MG63 (cell line): ENCODE data around the gene IFI30. TPM values are rescaled to one million over a fixed set of nuclear protein-coding genes. Genes with fewer than 3 reads are reported as not detected.

Experiments used
- DNase-seq: peaks from one replicate; pipeline ENCODE4 v3.0.0-alpha.2; 2020
- H3K27me3 ChIP-seq: fragments of 250-450 bp; sonication (Bioruptor Pico); 2 replicates; pipeline ENCODE4 v1.5.1; 2020; ENCODE audit warnings: mild to moderate bottlenecking, moderate library complexity
- H3K36me3 ChIP-seq: fragments of 250-450 bp; sonication (Bioruptor Pico); 2 replicates; pipeline ENCODE4 v1.5.1; 2020; ENCODE audit warnings: mild to moderate bottlenecking, moderate library complexity
- H3K4me3 ChIP-seq: fragments of 250-450 bp; sonication (Bioruptor Pico); 2 replicates; pipeline ENCODE4 v1.5.1; 2020; ENCODE audit warnings: mild to moderate bottlenecking, moderate library complexity
- H3K9me3 ChIP-seq: fragments of 250-450 bp; sonication (Bioruptor Pico); 2 replicates; pipeline ENCODE4 v1.5.1; 2020; ENCODE audit warnings: mild to moderate bottlenecking, moderate library complexity
- total RNA-seq: library from RNA; depleted of rRNA; stranded (reverse); fragments of >200 nt; shearing (Covaris generic); gene quantifications from 2 replicates; pipeline ENCODE4 v1.2.3, GENCODE V29; 2014; ENCODE audit warnings: low replicate concordance; rRNA removed

The IFI30 gene
- total RNA-seq = 1.0 TPM in 1 of 2 replicates, not detected in the other

DNA sequence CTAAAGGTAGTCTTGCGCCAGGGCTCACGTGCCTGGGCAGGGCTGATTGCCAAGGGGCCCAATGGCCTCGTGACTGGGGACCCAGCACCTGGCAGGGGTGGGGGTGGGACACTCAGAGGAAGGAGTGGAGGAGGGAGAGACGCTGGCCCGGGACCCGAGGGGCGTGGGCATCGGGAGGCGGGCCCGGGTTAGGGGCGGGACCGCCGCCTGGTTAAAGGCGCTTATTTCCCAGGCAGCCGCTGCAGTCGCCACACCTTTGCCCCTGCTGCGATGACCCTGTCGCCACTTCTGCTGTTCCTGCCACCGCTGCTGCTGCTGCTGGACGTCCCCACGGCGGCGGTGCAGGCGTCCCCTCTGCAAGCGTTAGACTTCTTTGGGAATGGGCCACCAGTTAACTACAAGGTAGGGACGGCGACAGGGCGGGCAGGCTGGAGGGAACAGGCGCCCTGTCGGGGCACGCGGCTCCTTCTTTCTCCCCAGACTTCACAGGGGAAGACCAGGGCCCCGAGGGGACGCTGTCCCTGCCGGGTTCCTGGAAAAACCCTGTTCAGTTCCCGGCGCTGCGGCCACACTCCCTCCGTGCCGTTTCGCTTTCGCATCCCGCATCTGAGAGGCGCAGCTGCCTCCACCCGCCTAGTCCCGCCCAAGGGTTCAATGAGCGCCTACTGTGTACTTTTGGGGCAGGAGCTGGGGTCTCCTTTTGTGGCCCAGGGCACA is at the start of gene IFI30:
Gene IFI30 (plus strand): TSS at position 242 of the 717 bp plus-strand sequence. CDS start 29 bp downstream, at position 271.
- peak; percentile 49 for DNase-seq
- no peaks in the 10 kb centered on the region for H3K9me3 ChIP-seq
- H3K36me3 ChIP-seq = peaks cover 7% of the 10 kb centered on the region
- no peaks in the 10 kb centered on the region for H3K27me3 ChIP-seq
- peak within 1 kb of the TSS; percentile 56 for H3K4me3 ChIP-seq

DNA sequence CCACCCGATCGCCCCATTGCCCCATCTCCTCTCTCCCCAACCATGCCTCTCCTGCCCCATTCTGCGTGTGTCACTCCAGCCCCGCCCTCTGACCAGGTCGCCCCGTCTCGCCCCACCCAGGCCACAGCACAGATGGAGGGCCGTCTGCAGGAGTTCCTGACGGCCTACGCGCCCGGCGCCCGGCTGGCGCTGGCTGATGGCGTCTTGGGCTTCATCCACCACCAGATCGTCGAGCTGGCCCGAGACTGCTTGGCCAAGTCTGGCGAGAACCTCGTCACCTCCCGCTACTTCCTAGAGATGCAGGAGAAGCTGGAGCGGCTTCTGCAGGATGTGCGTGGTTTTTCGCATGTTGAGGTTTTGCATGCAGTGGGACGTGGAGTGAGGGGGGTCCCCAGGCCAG is 49.8 kb upstream of the IFI30 start:
- H3K36me3 ChIP-seq = peaks cover 6% of the 10 kb centered on the region; the same call in 1 of the 2 replicates
- no peak for DNase-seq
- H3K4me3 ChIP-seq = no peak overlapping the region
- no peaks in the 10 kb centered on the region for H3K27me3 ChIP-seq
- no peaks in the 10 kb centered on the region for H3K9me3 ChIP-seq

DNA sequence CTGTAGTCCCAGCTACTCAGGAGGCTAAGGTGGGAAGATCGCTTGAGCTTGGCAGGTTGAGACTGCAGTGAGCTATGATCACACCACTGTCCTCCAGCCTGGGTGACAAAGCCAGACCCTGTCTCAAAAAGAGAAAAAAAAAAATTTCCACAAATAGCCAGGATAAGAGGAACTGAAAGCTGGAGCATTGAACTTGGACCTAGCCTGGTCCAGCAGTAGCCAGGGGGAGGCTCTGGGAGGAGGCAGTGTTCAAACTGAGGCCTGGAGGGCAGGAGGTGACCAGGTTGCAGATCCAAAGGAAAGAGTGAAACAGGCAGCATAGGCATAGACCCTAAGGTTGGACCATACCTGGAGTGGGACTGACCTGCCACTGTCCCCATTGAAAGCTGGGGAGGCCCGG is 47.5 kb upstream of the IFI30 start:
- H3K36me3 ChIP-seq = peaks cover 6% of the 10 kb centered on the region; the same call in 1 of the 2 replicates
- no peaks in the 10 kb centered on the region for H3K27me3 ChIP-seq
- no peaks in the 10 kb centered on the region for H3K9me3 ChIP-seq
- H3K4me3 ChIP-seq = no peak overlapping the region
- no peak for DNase-seq

DNA sequence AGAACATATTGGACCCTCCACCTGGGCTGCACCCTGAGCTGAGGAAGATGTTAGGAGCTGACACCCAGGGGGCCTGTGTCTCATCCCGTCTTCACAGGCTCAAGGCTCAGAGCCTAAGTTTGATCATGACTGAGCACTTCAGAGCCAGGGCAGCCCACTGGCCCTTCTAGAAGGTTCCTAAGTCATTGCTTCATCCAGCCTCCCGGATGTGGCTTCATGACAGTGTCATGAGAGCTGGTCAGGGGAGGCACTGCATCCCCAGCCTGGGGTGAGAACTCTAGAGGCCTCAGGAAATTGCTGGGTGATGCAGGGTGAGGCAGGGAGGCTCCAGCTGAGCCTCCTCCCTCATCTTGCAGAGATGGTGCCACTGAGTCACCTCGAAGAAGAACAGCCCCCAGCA is 45.6 kb upstream of the IFI30 start:
- no peak for DNase-seq
- no peak overlapping the region for H3K4me3 ChIP-seq
- H3K9me3 ChIP-seq = no peaks in the 10 kb centered on the region
- H3K36me3 ChIP-seq = peaks cover 4% of the 10 kb centered on the region
- no peaks in the 10 kb centered on the region for H3K27me3 ChIP-seq

- Histone ChIP-seq H3K36me3 (peaks cover 4% of the 10 kb centered on the region), H3K27me3 (no peaks in the 10 kb centered on the region), H3K9me3 (no peaks in the 10 kb centered on the region), H3K4me3 (no peak overlapping the region)
- DNase-seq = no peak
Measured at GRCh38 chr19:18128805-18129204, 44.8 kb upstream of the IFI30 start.

- no peaks in the 10 kb centered on the region for H3K27me3 ChIP-seq
- no peak overlapping the region for H3K4me3 ChIP-seq
- no peak for DNase-seq
- H3K36me3 ChIP-seq = no peaks in the 10 kb centered on the region; the same call in none of the 2 replicates
- H3K9me3 ChIP-seq = no peaks in the 10 kb centered on the region
Measured at GRCh38 chr19:18130523-18131242, 42.9 kb upstream of the IFI30 start.

DNA sequence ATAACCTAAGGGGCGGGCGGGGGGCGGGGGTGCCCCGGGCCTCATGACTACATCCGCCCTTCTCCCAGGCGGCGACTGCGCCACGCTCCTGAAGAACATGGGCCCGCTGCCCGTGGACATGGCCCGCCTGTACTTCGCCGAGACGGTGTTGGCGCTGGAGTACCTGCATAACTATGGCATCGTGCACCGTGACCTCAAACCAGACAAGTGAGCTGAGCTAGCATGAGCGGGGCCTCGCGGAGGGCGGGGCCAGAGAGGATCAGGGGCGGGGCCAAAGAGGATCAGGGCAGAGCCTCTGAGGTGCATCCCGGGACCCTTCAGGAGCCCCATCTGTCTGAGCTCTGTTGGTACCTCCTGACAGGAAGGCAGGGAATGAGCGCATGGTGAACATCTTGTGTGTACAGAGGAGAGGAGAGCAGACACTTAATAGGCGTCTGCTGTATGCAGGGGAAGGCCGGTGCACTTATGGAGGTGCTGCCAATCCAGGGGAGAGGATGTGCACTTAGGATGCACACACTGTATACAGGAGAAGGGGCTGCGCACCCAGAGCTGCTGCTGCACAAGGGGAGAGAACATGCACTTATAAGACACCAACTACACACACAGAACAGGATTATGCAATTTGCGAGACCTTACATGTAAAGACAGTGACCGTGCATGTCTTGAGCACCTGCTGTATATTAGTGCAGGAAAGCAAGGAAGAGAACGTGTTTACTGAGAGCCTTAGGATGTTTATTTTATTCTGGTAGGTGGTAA is 41.6 kb upstream of the IFI30 start:
- Histone ChIP-seq H3K27me3 (no peaks in the 10 kb centered on the region), H3K4me3 (no peak overlapping the region), H3K9me3 (no peaks in the 10 kb centered on the region), H3K36me3 (no peaks in the 10 kb centered on the region; the same call in none of the 2 replicates)
- no peak for DNase-seq

- peaks cover 5% of the 10 kb centered on the region for H3K36me3 ChIP-seq
- H3K27me3 ChIP-seq = no peaks in the 10 kb centered on the region
- no peaks in the 10 kb centered on the region for H3K9me3 ChIP-seq
- DNase-seq = no peak
- no peak overlapping the region for H3K4me3 ChIP-seq
Measured at GRCh38 chr19:18135712-18136584, 37.7 kb upstream of the IFI30 start.

DNA sequence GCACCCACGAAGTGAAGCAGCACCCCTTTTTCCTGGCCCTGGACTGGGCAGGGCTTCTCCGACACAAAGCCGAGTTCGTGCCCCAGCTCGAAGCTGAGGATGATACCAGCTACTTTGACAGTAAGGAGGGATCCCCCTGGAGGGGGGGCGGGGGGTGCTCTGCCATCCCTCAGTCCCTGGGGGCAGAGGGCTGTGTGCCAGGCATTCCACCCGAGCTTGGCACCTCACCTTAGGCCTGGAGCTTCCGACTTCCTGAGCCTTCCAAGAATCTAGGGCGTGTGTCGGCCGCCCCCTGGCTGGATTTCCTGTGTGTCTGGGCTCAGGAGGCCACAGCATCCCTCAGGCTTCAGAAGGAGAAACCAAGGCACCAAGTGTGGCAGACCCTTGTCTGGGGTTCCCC is 36.4 kb upstream of the IFI30 start:
- H3K27me3 ChIP-seq = no peaks in the 10 kb centered on the region
- H3K36me3 ChIP-seq = peaks cover 9% of the 10 kb centered on the region
- no peaks in the 10 kb centered on the region for H3K9me3 ChIP-seq
- DNase-seq = no peak
- no peak overlapping the region for H3K4me3 ChIP-seq

DNA sequence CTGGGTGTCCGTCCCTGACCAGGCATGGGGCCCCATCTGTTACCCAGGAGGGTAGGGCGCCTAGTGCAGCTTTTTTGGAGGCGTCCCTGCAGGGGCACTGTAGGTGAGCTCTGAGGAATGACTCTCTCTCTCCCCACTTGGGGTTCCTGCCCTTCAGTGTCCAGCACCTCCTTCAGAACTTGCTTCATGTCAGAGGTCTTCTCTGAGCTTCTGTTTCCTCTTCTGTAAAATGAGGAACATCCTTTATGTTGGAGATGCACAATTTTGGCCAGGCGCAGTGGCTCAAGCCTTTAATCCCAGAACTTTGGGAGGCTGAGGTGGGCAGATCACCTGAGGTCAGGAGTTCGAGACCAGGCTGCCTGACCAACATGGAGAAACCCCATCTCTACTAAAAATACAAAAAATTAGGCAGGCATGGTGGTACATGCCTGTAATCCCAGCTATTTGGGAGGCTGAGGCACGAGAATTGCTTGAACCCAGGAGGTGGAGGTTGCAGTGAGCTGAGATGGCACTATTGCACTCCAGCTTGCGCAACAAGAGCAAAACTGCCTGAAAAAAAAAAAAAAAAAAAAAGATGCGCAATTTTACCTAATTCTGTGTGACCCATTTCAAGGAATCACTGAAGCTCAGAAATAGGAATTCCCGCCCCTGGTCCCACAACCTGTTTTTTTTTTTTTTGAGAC is 35.8 kb upstream of the IFI30 start:
- H3K9me3 ChIP-seq = no peaks in the 10 kb centered on the region
- peaks cover 9% of the 10 kb centered on the region for H3K36me3 ChIP-seq
- H3K4me3 ChIP-seq = no peak overlapping the region
- no peak for DNase-seq
- H3K27me3 ChIP-seq = no peaks in the 10 kb centered on the region

DNA sequence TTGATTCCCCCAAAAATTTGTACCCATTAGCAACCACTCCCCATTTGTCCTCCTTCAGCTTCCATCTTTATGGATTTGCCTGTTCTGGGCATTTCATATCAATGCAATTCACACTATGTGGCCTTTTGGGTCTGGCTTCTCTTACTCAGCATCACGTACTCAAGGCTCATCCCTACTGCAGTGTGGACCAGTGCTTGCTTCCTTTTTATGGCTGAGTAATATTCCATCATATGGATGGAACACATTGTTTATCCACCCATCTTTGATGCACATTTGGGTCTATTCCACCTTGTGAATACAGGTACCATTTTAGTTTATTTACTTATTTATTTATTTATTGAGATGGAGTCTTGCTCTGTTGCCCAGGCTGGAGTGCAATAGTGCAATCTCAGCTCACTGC is 33.1 kb upstream of the IFI30 start:
- no peak for DNase-seq
- Histone ChIP-seq H3K4me3 (no peak overlapping the region), H3K27me3 (no peaks in the 10 kb centered on the region), H3K9me3 (no peaks in the 10 kb centered on the region), H3K36me3 (peaks cover 21% of the 10 kb centered on the region)

GRCh38 chr19:18141031-18141430 is 32.6 kb upstream of the IFI30 start:
- Histone ChIP-seq H3K4me3 (no peak overlapping the region), H3K9me3 (no peaks in the 10 kb centered on the region), H3K27me3 (no peaks in the 10 kb centered on the region), H3K36me3 (peaks cover 21% of the 10 kb centered on the region)
- no peak for DNase-seq

DNA sequence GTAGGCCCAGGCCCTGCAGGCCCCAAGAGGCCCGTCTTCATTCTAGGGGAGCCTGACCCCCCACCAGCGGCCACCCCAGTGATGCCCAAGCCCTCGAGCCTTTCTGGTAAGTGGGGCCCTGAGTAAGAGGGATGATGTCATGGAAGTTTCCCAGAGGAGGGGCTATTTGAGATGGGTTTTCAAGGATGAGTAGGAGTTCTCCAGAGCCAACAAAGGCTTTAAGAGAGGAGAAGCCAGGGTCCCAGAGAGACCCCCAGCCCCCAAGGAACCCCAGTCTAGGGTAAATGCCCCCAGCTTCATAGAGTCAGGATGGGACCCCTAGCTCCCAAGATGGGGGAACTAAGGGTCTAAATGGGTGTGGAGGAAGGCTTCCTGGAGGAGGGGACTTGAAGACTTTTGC is 29.7 kb upstream of the IFI30 start:
- DNase-seq = no peak
- Histone ChIP-seq H3K36me3 (peaks cover 21% of the 10 kb centered on the region), H3K9me3 (no peaks in the 10 kb centered on the region), H3K4me3 (no peak overlapping the region), H3K27me3 (no peaks in the 10 kb centered on the region)

GRCh38 chr19:18144361-18144760 is 29.3 kb upstream of the IFI30 start:
- Histone ChIP-seq H3K27me3 (no peaks in the 10 kb centered on the region), H3K36me3 (peaks cover 21% of the 10 kb centered on the region), H3K9me3 (no peaks in the 10 kb centered on the region), H3K4me3 (no peak overlapping the region)
- DNase-seq = no peak

GRCh38 chr19:18144906-18145305 is 28.7 kb upstream of the IFI30 start:
- no peak for DNase-seq
- peaks cover 21% of the 10 kb centered on the region for H3K36me3 ChIP-seq

More at GRCh38 chr19:18144906-18145305, 28.7 kb upstream of the IFI30 start:
- H3K4me3 ChIP-seq = no peak overlapping the region
- no peaks in the 10 kb centered on the region for H3K9me3 ChIP-seq
- H3K27me3 ChIP-seq = no peaks in the 10 kb centered on the region
